K562 (cell line): ENCODE data around the gene FRMPD1. TPM values are rescaled to one million over a fixed set of nuclear protein-coding genes. Genes with fewer than 3 reads are reported as not detected.

ENCODE experiments used
- ATAC-seq: fragments of 200-7000 bp; cut with Tn5 transposase; 3 replicates; pipeline ENCODE4 v1.9.1; 2020; ENCODE audit warnings: moderate library complexity
- BruUV-seq: library from RNA; stranded (reverse); fragments of 400-500 nt; replicated peaks from 2 replicates; lab custom pipeline; 2021; lab: Mats Ljungman, UMichigan
- CTCF ChIA-PET: fragments of 300-600 bp; formaldehyde crosslinking; extraction: SDS; loops from one replicate; lab custom pipeline; 2021; ENCODE audit warnings: low intra/inter-chr PET ratio; lab: Yijun Ruan, JAX
- POLR2A ChIA-PET: fragments of 300-600, 350-650 bp; sonication (Branson Sonifier 250); formaldehyde crosslinking; extraction: SDS; loops from one replicate; lab custom pipeline; 2021; ENCODE audit warnings: antibody characterized with exemption, inconsistent platforms; lab: Yijun Ruan, JAX
- DNase-seq, 4 experiments: peaks; one replicate each; pipeline versions ENCODE4 v3.0.0 to v3.0.0-alpha.2; 2011 to 2018; ENCODE audit warnings: low spot score in 3 of 4, mixed read lengths in 3 of 4; ENCODE audit errors: extremely low read depth in 1 of 4
- FAIRE-seq: peaks from 2 replicates; lab custom pipeline; 2011; peaks lifted over from hg19 to GRCh38; lab: Jason Lieb, UNC
- H2AFZ ChIP-seq: 2 replicates; pipeline ENCODE4 v1.6.0; 2011; ENCODE audit warnings: low read depth, low read length, control low read depth, inconsistent platforms
- H3K27ac ChIP-seq: fragments of 200-600 bp; 3 replicates; pipeline ENCODE4 v1.8.0; 2011; ENCODE audit warnings: low read depth, mild to moderate bottlenecking, control low read depth, inconsistent platforms, low read length, moderate library complexity, mixed read lengths; ENCODE audit errors: extremely low read depth
- H3K27me3 ChIP-seq, 2 experiments: fragments of 300-600 bp in 1 of 2; 2 replicates in 1 of 2; 3 replicates in 1 of 2; pipeline versions ENCODE4 v1.6.0 to v1.8.0; 2011; ENCODE audit warnings: inconsistent platforms in 2 of 2, low read length in 2 of 2, mild to moderate bottlenecking in 1 of 2, mixed read lengths in 1 of 2, moderate library complexity in 1 of 2; ENCODE audit not compliant: control insufficient read depth in 2 of 2, insufficient read depth in 2 of 2
- H3K36me3 ChIP-seq: fragments of 300-600 bp; 3 replicates; pipeline ENCODE4 v1.8.0; 2011; ENCODE audit warnings: mild to moderate bottlenecking, low read length, inconsistent platforms; ENCODE audit not compliant: control insufficient read depth, insufficient read depth
- H3K4me1 ChIP-seq, 2 experiments: fragments of 200-600 bp in 1 of 2; replicated peaks in 1 of 2; 2 replicates in 1 of 2; 3 replicates in 1 of 2; pipeline versions ENCODE4 v1.5.1 to v1.8.0; 2011; ENCODE audit warnings: inconsistent platforms in 2 of 2, low read length in 2 of 2, mild to moderate bottlenecking in 1 of 2, mixed read lengths in 1 of 2, moderate library complexity in 1 of 2; ENCODE audit not compliant: control insufficient read depth in 2 of 2, insufficient read depth in 2 of 2
- H3K4me2 ChIP-seq: 2 replicates; pipeline ENCODE4 v1.6.1; 2011; ENCODE audit warnings: low read length, control low read depth, inconsistent platforms, mixed read lengths; ENCODE audit not compliant: insufficient read depth
- H3K4me3 ChIP-seq: fragments of 200-600 bp; sonication (generic), shearing (Covaris generic); 2 replicates; pipeline ENCODE4 v1.5.1; 2016; ENCODE audit warnings: control low read depth, inconsistent platforms
- H3K79me2 ChIP-seq: fragments of 200-600 bp; 3 replicates; pipeline ENCODE4 v1.8.0; 2011; ENCODE audit warnings: low read length, inconsistent platforms; ENCODE audit not compliant: control insufficient read depth, insufficient read depth
- H3K9ac ChIP-seq, 2 experiments: 2 replicates each; pipeline versions ENCODE4 v1.6.0 to v1.6.1; 2011; ENCODE audit warnings: low read depth in 2 of 2, low read length in 2 of 2, control low read depth in 1 of 2, inconsistent platforms in 1 of 2, mild to moderate bottlenecking in 1 of 2, mixed read lengths in 1 of 2; ENCODE audit not compliant: insufficient read depth in 1 of 2
- H3K9me1 ChIP-seq: one replicate; pipeline ENCODE4 v1.6.0; 2011; ENCODE audit warnings: inconsistent platforms, mild to moderate bottlenecking, low read length, moderate library complexity; ENCODE audit not compliant: control insufficient read depth, insufficient read depth
- H3K9me3 ChIP-seq: replicated peaks from 2 replicates; pipeline ENCODE4 v1.5.1; 2011; ENCODE audit warnings: low read depth, low read length, inconsistent platforms; ENCODE audit not compliant: control insufficient read depth, insufficient read depth
- H4K20me1 ChIP-seq: replicated peaks from 2 replicates; pipeline ENCODE4 v1.6.1; 2011; ENCODE audit warnings: low read length, inconsistent platforms, mixed read lengths; ENCODE audit not compliant: control insufficient read depth, insufficient read depth
- FOSL1 ChIP-seq: fragments of 200-800 bp; sonication (Bioruptor generic); conservative IDR thresholded peaks from 2 replicates; pipeline ENCODE4 v1.6.1; 2016; ENCODE audit warnings: missing genetic modification characterization, missing compliant biosample characterization
- HSF4 ChIP-seq: fragments of 250-450 bp; sonication (Bioruptor Pico); IDR thresholded peaks from 2 replicates; pipeline ENCODE4 v2.1.2; 2022; ENCODE audit warnings: mild to moderate bottlenecking, moderate library complexity, borderline replicate concordance
- LEF1 ChIP-seq: fragments of 450-650 bp; IDR thresholded peaks from 2 replicates; pipeline ENCODE4 v1.6.1; 2016; ENCODE audit warnings: mild to moderate bottlenecking
- MTA2 ChIP-seq: fragments of 450-650 bp; IDR thresholded peaks from 2 replicates; pipeline ENCODE4 v1.6.1; 2016; ENCODE audit warnings: low read depth
- PCBP1 ChIP-seq: fragments of 200-400 bp; formaldehyde crosslinking; IDR thresholded peaks from 2 replicates; pipeline ENCODE4 v1.6.1; 2018; ENCODE audit warnings: mild to moderate bottlenecking, low read depth, low read length; ENCODE audit not compliant: poor library complexity, severe bottlenecking
- RAD51 ChIP-seq: fragments of 450-650 bp; IDR thresholded peaks from 2 replicates; pipeline ENCODE4 v1.7.1; 2016; ENCODE audit warnings: low read depth, mild to moderate bottlenecking, borderline replicate concordance
- RBFOX2 ChIP-seq: fragments of 200-400 bp; formaldehyde crosslinking; IDR thresholded peaks from 2 replicates; pipeline ENCODE4 v1.6.1; 2017; ENCODE audit warnings: low read depth, mild to moderate bottlenecking, low read length, moderate library complexity
- SAP30 ChIP-seq: fragments of 200-600 bp; sonication (generic); IDR thresholded peaks from 2 replicates; pipeline ENCODE4 v1.6.1; 2012; ENCODE audit warnings: borderline replicate concordance, low read depth, mild to moderate bottlenecking, moderate library complexity, low read length, control low read depth, inconsistent platforms; ENCODE audit not compliant: insufficient read depth, poor library complexity, severe bottlenecking
- SOX6 ChIP-seq: fragments of 450-650 bp; IDR thresholded peaks from 2 replicates; pipeline ENCODE4 v1.6.1; 2014; ENCODE audit warnings: mild to moderate bottlenecking
- SRSF9 ChIP-seq: fragments of 200-400 bp; formaldehyde crosslinking; IDR thresholded peaks from 2 replicates; pipeline ENCODE4 v1.6.1; 2017; ENCODE audit warnings: low read depth, low read length, borderline replicate concordance
- ZBTB7A ChIP-seq: IDR thresholded peaks from 2 replicates; pipeline ENCODE4 v1.6.1; 2011; ENCODE audit warnings: low read depth, mild to moderate bottlenecking, low read length, moderate library complexity, borderline replicate concordance; ENCODE audit not compliant: control insufficient read depth
- ZNF197 ChIP-seq: fragments of 200-800 bp; sonication (Bioruptor generic); IDR thresholded peaks from 2 replicates; pipeline ENCODE4 v1.6.1; 2016; ENCODE audit warnings: low read depth, missing genetic modification characterization, missing compliant biosample characterization
- WGBS: fragments of 100-300 bp; shearing (Covaris generic); methylation state at CpG from one replicate; pipeline ENCODE4 v1.1.6; 2016; ENCODE audit warnings: low coverage, mixed read lengths; ENCODE audit not compliant: insufficient coverage; ENCODE audit errors: missing lambda C conversion rate; 5-methylcytosine and 5-hydroxymethylcytosine counted together
- in situ Hi-C: fragments of 300-500 bp; cut with MboI; formaldehyde crosslinking; loops from 4 replicates; pipeline ENCODE4 v1.15.0; 2018; ENCODE audit warnings: inconsistent platforms, mixed read lengths
- intact Hi-C: fragments of 100-400 bp; cut with micrococcal nuclease; formaldehyde crosslinking; loops from 2 replicates; pipeline ENCODE4 v1.14.2; 2022
- polyA plus RNA-seq, 8 experiments: library from polyadenylated mRNA; depleted of rRNA in 4 of 8; stranded (reverse) in 5 of 8; unstranded in 3 of 8; fragments of >200 nt; fragmentation: Nextera tagmentation in 2 of 8; fragmentation: Illumina TruSeq in 1 of 8; extraction: Ambion mirVana in 2 of 8; extraction: Trizol in 1 of 8; gene quantifications; 2 replicates each; pipeline versions ENCODE4 v1.2.1 to v1.2.3, GENCODE V29; 2011 to 2014; ENCODE audit warnings: inconsistent platforms in 1 of 8, missing spikeins in 1 of 8
- total RNA-seq, 7 experiments: library from RNA; depleted of rRNA in 6 of 7; stranded (reverse); fragments of >200 nt in 6 of 7; fragmentation: Illumina TruSeq in 2 of 7; extraction: Trizol in 2 of 7; gene quantifications; 2 replicates each; pipeline versions ENCODE4 v1.2.1 to v1.2.3, GENCODE V29; 2011 to 2021; ENCODE audit warnings: low replicate concordance in 1 of 7
- TF ChIP-seq, protein P1 (sequence below): fragments of 250-450 bp; sonication (Bioruptor Pico); IDR thresholded peaks from 2 replicates; pipeline ENCODE4 v1.5.0; 2021; ENCODE audit warnings: mild to moderate bottlenecking, moderate library complexity
- TF ChIP-seq, protein P2 (sequence below): fragments of 450-650 bp; formaldehyde crosslinking; IDR thresholded peaks from 2 replicates; pipeline ENCODE4 v1.4.0; 2022; ENCODE audit warnings: missing genetic modification characterization
- TF ChIP-seq, protein P3 (sequence below): IDR thresholded peaks from 2 replicates; pipeline ENCODE4 v1.6.1; 2012; ENCODE audit warnings: low read depth, low read length, improper control_type of control experiment, borderline replicate concordance

The FRMPD1 gene
- total and polyA plus RNA-seq, 9 of the 15 experiments (the other 6 are each of a cell fraction or from before 2014, with no cell fraction given): not detected

- TF ChIP-seq RBFOX2 (no peak), FOSL1 (tag) (0 out of 2 replicates have a peak, but pooled peaks have one; percentile 23), SRSF9 (no peak), ZNF197 (CRISPR knock-in tag) (no peak), RAD51 (0 out of 2 replicates have a peak, but pooled peaks have one; percentile 11), PCBP1 (no peak)
- TF ChIP-seq, protein P1, sequence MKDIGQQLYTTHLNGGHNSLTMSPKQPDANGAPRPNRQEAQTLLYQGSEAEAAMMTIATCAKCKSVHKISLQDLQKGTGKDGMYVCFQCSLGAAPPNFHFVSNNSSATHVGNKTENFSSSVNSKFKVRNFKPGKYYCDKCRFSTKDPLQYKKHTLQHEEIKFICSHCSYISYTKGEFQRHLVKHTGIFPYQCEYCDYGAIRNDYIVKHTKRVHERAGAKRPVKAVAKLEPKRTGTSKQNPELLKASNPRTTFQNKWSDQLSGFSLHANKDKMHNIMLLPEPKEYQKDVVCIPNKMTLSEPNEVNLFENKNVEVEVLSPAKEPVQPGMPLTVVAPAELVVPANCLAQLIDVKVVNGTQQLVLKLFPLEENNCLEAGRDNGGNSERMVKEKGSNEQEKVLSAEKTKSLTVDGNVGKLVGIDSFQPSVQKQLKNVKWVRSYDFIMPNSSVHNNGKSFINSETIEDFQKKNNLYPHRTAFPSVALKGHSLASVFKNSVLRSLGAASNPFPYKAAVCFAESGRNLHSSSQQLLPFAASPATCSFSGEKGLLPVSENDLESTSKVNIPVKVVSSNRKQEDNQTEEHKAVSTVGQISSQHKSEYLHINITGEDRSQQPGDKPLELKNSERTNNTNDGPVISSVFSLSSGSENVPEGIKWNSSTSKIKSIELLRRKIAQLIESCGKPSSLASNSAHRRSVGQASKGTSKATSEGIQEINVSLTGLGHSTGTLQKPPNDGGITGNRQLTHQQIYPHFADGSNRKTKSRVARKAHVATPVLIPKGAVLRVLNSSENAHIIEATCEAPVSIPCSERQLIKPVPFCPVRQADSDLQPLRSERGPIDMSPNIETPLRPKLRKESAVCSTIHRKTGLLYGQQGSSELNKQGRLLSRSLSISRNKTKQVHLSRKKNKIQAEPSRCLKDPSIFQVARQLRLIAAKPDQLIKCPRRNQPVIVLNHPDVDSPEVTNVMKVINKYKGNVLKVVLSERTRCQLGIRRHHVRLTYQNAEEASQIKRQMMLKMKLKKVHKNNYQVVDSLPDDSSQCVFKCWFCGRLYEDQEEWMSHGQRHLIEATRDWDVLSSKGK (CRISPR knock-in tag): no peak
These were observed 42.5 kb downstream of the FRMPD1 start (continued) for GRCh38 chr9:37693260-37693659.

DNA sequence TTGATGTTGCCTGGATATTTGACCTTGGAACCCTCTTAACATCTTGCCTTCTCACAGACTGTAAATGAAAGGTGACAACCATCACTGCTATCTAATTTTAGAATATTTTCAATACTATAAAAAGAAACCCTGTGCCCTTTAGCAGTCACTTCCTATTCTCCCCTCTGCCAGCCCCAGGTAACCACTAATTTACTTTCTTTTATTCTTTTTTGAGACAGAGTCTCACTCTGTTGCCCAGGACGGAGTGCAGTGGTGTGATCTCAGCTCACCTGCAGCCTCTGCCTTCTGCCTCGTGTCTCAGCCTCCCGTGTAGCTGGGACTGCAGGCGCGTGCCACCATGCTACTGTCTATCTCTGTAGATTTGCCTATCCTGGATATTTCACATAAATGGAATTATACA lies 43.6 kb downstream of the FRMPD1 start:
- ATAC-seq: no peak
- Histone ChIP-seq H3K36me3 (no peaks in the 10 kb centered on the region), H3K9ac (no peak overlapping the region), H3K9me1 (no peaks in the 10 kb centered on the region), H3K4me3 (no peak overlapping the region), H3K79me2 (no peaks in the 10 kb centered on the region), H3K27ac (no peak overlapping the region), H4K20me1 (no peaks in the 10 kb centered on the region), H3K4me1 (no peaks in the 10 kb centered on the region; a peak in 1 of 5 replicates), H3K9me3 (no peaks in the 10 kb centered on the region), H2AFZ (no peak overlapping the region), H3K27me3 (peaks cover 3 to 17% of the 10 kb centered on the region in 2 experiments; a peak in 3 of 5 replicates), H3K4me2 (no peak overlapping the region)
- 3% methylated on average over 5 of the region's 5 CpGs for WGBS
- intact Hi-C loops (no loop called here), in situ Hi-C loops (no loop called here)
- no peak for DNase-seq
- FAIRE-seq: no peak
- ChIA-PET CTCF (no interaction called here), POLR2A (no interaction called here)
- no TSS peak for BruUV-seq
- TF ChIP-seq LEF1 (no peak), SAP30 (no peak), MTA2 (no peak), ZBTB7A (no peak), SOX6 (no peak), HSF4 (CRISPR knock-in tag) (no peak)
- TF ChIP-seq, protein P2, sequence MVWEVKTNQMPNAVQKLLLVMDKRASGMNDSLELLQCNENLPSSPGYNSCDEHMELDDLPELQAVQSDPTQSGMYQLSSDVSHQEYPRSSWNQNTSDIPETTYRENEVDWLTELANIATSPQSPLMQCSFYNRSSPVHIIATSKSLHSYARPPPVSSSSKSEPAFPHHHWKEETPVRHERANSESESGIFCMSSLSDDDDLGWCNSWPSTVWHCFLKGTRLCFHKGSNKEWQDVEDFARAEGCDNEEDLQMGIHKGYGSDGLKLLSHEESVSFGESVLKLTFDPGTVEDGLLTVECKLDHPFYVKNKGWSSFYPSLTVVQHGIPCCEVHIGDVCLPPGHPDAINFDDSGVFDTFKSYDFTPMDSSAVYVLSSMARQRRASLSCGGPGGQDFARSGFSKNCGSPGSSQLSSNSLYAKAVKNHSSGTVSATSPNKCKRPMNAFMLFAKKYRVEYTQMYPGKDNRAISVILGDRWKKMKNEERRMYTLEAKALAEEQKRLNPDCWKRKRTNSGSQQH (CRISPR knock-in tag): no peak
- TF ChIP-seq, protein P3, sequence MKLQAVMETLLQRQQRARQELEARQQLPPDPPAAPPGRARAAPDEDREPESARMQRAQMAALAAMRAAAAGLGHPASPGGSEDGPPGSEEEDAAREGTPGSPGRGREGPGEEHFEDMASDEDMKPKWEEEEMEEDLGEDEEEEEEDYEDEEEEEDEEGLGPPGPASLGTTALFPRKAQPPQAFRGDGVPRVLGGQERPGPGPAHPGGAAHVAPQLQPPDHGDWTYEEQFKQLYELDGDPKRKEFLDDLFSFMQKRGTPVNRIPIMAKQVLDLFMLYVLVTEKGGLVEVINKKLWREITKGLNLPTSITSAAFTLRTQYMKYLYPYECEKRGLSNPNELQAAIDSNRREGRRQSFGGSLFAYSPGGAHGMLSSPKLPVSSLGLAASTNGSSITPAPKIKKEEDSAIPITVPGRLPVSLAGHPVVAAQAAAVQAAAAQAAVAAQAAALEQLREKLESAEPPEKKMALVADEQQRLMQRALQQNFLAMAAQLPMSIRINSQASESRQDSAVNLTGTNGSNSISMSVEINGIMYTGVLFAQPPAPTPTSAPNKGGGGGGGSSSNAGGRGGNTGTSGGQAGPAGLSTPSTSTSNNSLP: no peak
